GM12864 (cell line): ENCODE data around the gene DNM1.

Experiments used
- DNase-seq: peaks from one replicate; pipeline ENCODE4 v3.0.0-alpha.2; 2011; ENCODE audit warnings: low read depth
- H3K4me3 ChIP-seq: 2 replicates; pipeline ENCODE4 v1.5.1; 2011; ENCODE audit warnings: mild to moderate bottlenecking, low read depth, low read length, control low read depth
- TF ChIP-seq, protein P1 (sequence below): IDR thresholded peaks from 2 replicates; pipeline ENCODE4 v1.5.1; 2011; ENCODE audit warnings: low read depth, mild to moderate bottlenecking, moderate library complexity, low read length, control low read depth, inconsistent platforms; ENCODE audit errors: missing control alignments

DNM1 gene

DNA sequence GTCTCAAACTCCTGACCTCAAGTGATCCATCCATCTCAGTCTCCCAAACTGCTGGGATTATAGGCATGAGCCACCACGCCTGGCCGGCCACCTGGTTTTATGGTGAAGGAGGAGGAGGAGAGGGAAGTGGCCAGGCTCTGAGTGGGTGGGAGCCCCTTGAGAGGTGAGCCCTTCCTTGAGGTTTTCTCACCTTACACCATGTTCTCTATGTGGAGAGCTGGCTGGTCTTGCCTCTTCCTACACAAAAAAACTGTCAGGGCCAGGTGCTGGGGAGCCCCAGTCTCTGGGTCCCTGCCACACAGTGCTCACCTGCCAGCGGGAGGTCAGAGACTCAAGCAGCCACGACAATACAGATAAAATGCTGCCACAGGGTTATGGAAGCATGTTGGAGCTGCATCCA, 91.0 kb downstream of the DNM1 start:
- TF ChIP-seq, protein P1, sequence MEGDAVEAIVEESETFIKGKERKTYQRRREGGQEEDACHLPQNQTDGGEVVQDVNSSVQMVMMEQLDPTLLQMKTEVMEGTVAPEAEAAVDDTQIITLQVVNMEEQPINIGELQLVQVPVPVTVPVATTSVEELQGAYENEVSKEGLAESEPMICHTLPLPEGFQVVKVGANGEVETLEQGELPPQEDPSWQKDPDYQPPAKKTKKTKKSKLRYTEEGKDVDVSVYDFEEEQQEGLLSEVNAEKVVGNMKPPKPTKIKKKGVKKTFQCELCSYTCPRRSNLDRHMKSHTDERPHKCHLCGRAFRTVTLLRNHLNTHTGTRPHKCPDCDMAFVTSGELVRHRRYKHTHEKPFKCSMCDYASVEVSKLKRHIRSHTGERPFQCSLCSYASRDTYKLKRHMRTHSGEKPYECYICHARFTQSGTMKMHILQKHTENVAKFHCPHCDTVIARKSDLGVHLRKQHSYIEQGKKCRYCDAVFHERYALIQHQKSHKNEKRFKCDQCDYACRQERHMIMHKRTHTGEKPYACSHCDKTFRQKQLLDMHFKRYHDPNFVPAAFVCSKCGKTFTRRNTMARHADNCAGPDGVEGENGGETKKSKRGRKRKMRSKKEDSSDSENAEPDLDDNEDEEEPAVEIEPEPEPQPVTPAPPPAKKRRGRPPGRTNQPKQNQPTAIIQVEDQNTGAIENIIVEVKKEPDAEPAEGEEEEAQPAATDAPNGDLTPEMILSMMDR = no peak
- no peak overlapping the region for H3K4me3 ChIP-seq
- DNase-seq = no peak

- no peak overlapping the region for H3K4me3 ChIP-seq
- no peak for DNase-seq
- TF ChIP-seq, protein P1 = no peak
Measured at GRCh38 chr9:128296340-128297220, 93.4 kb downstream of the DNM1 start.

DNA sequence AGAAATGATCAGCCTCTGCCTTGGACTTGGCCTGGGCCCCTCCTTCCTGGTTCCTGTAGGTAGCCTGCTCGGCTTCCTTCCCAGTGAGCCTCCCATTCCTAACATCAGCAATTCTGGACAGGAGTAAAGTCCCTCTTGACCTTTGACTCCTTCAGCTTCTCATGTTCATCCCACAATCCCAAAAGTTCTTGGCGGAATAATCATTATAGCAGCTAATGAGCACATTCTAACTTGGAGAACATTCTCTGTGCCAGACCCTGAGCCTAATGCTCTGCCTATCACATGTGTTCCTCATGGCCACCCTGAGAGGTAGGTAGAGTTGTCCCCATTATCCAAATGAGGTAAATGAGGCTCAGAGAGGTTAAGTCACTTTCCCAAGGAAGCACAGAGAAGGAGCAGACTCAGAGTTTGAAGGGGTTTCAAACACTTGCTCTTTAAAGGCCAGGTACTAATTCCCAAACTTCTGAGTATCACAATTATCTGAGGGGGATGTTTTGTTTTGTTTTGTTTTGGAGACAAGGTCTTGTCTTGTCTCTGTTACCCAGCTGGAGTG, 94.1 kb downstream of the DNM1 start:
- TF ChIP-seq, protein P1 = no peak
- no peak overlapping the region for H3K4me3 ChIP-seq
- DNase-seq = no peak

DNA sequence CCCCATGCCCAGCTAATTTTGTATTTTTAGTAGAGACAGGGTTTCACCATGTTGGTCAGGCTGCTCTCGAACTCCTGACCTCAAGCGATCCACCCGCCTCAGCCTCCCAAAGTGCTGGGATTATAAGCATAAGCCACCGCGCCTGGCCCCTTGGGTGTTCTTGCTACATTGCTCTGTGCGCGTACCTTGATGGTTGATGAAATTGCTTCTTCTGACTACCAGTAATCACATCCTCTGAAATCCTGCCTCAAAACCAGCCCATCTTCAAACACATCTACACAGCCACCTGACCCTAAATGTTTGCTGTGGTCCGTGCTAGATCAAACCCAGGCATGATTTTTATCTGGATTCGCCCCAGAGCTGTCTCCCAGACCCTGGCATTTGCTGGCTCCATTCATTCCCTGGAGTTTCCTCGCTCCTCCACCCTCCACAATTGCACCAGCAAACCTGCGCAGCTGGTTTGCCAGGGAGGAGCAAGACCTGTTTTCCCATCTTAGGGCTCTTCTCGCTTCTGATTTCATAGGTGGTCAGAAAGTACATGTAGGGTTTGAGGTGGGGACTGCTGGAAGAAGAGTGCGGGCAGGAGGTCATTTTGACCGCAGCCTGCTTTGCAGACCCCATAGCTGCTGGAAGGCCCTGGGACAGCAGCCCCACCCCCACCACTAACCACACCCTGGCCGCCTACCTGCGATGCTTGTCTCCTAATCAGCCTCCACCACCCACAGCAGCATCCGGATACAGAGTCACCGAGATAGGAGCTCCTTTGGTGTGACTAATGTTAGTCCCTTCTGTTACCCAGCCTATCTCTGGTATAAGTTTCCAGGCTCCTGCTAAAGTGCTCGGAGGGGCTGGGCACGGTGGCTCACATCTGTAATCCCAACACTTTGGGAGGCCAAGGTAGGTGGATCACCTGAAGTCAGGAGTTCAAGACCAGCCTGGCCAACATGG, 95.6 kb downstream of the DNM1 start:
- H3K4me3 ChIP-seq = no peak overlapping the region
- no peak for DNase-seq
- TF ChIP-seq, protein P1 = no peak

DNA sequence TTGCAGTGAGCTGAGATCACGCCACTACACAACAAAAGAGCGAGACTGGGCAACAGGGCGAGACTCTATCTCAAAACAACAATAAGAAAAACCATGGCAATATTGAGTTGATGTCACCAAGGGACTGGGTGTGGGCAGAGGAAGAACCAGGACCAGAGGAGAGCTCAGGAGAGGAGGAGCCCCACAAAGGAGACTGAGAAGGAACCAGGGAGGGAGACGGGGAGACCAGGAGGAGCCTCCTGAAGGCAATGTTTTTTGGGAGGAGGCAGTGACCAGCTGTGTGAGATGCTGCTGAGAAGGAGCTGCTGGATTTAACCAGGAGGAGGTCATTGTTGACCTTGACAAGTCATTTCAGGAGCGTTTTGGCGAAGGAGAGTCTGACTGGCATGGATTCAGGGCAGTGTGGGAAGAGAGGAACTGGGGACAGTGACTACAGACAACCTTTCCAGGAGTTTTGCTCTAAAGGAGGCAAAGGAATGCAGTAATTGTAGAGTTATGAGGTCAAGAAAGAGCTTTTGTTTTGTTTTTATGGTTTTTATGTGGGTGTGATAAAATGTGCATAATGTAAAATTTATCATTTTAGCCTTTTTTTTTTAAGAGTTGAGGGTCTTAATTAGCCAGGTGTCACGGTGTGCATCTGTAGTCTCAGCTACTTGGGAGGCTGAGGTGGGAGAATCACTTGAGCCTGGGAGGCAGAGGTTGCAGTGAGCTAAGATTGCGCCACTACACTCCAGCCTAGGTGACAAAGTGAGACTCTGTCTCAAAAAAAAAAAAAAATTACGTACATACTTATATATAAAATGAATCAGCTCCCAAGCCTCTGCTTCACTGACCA, 101.2 kb downstream of the DNM1 start:
- H3K4me3 ChIP-seq = no peak overlapping the region
- TF ChIP-seq, protein P1 = no peak
- no peak for DNase-seq
